22Rv1 (cell line): ENCODE results near the gene CPS1.

ENCODE experiments used
- CTCF ChIP-seq: fragments of 450-650 bp; IDR thresholded peaks from 2 replicates; pipeline ENCODE4 v1.5.1; 2017; ENCODE audit warnings: mild to moderate bottlenecking
- ZFX ChIP-seq: fragments of 450-650 bp; IDR thresholded peaks from 2 replicates; pipeline ENCODE4 v1.6.1; 2017; ENCODE audit warnings: antibody characterized with exemption, borderline replicate concordance

DNA sequence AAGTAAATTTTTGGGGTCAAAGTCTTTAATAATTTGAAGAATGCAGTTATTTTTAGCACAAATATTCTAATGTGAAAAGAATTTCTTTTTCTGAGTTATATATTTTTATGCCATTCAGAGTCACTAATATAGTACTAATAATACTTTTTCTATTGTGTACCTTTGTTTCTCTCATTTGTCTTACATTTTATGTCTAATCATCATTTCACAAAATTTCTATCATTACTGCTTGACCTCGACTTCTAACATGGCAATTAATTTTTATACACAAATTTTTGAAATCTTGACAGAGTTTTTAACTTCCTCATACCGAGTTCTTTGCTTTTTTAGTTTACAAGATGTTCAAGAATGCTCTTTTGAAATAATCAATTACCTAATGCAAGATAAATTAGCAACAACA lies 8.4 kb upstream of the CPS1 start:
- TF ChIP-seq CTCF, result no peak
- no peak for TF ChIP-seq ZFX
